NCI-H1092 treated with DMSO at 0.1 percent for 48 hours (cell line): ENCODE measurements around the gene CEP126.
"Not testable (repeated sequence)": the region's sequence is repeated elsewhere in the genome, so short reads cannot be mapped to it uniquely, and the experiment has no call there.

Source experiments
- DNase-seq: peaks from one replicate; lab custom pipeline; 2025; lab: John Stamatoyannopoulos, UW

CEP126 gene

GRCh38 chr11:101940901-101941520, 26.2 kb downstream of the CEP126 start:
- DNase-seq = no peak

DNA sequence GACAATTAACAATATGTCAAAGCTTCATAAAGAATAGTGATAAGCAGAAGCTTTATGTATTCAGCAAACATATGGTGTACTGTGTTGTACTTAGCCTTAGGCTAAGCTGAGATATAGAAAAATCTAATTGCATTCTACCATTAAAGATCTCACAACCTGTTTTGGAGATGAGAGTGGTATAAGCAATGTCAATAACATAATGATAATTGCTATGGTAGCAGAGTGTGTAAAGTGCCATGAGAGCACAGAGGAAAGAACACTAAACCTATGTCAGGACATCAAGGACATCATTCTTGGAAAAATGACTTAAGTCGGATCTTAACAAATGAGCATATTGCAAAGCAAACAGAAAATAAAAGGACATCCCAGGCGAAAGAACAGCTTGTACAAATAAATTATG, 30.1 kb downstream of the CEP126 start:
- peak; percentile 11 for DNase-seq

- DNase-seq = no peak
Measured at GRCh38 chr11:101945448-101945847, 30.6 kb downstream of the CEP126 start.

DNA sequence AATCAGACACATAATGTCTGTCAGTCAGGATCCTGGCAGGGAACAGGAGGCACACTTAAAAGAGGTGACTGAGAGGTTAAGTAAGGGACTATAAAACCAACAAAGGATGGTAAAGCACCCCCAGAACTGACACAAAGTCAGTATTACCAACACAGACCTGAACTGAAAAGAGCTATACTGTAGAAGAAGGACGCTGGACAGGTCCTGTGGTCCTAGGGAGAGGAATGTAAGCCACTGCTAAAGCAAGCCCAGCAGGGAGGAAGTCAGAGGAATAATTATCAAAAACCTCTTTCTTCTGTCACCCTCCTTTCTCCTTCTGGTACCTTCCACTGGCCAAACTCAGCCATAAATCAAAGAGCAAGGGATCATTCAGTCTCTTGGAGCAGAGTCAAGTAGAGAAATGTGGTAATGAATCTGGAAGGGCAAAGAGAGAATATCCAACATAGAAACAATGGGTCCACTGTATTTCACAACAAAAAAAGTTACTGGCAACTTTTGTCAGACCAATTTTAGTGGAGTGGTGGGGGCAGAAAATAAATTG, 34.9 kb downstream of the CEP126 start:
- DNase-seq = no peak

DNA sequence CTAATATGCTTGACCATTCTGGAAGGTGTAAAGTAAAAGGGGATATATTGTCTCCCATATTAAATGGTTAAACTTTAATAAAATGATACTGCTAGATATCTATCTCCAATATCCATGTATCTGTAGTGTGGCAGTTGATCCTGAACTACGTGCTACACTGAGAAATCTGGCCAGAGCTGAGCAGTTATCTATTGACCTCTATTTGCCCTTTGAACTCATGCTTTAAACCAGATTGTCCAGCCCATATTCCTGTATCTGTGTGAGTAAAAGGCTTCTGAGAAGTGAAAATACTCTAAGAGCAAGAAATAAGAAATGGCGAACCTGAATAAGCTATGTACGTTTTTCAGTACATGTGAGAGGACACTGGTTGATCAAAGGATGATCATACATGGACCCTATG, 40.5 kb downstream of the CEP126 start:
- DNase-seq = no peak

GRCh38 chr11:101955701-101956100, 40.9 kb downstream of the CEP126 start:
- no peak for DNase-seq

- DNase-seq = no peak
Measured at GRCh38 chr11:101960231-101960630, 45.4 kb downstream of the CEP126 start.

- not testable (repeated sequence) for DNase-seq
Measured at GRCh38 chr11:101964200-101964599, 49.4 kb downstream of the CEP126 start.

GRCh38 chr11:101974255-101974654, 59.4 kb downstream of the CEP126 start:
- no peak for DNase-seq

GRCh38 chr11:101974771-101975170, 60.0 kb downstream of the CEP126 start:
- DNase-seq = no peak

DNA sequence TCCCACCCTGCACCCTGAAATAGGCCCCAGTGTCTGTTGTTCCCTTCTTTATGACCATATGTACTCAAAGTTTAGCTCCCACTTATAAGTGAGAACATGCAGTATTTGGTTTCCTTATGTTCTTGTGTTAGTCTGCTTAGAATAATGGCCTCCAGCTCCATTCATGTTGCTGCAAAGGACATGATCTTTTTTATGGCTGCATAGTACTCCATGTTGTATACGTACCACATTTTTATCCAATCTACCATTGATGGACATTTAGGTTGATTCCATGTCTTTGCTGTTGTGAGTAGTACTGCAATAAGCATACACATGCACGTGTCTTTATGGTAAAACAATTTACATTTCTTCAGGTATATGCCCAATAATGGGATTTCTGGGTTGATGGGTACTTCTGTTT, 60.9 kb downstream of the CEP126 start:
- no peak for DNase-seq

- no peak for DNase-seq
Measured at GRCh38 chr11:101987370-101987769, 72.6 kb downstream of the CEP126 start.

- no peak for DNase-seq
Measured at GRCh38 chr11:101993172-101993571, 78.4 kb downstream of the CEP126 start.

- DNase-seq = not testable (repeated sequence)
Measured at GRCh38 chr11:101994052-101994469, 79.3 kb downstream of the CEP126 start.

GRCh38 chr11:101996111-101996510, 81.3 kb downstream of the CEP126 start:
- DNase-seq = no peak

- no peak for DNase-seq
Measured at GRCh38 chr11:102001657-102002338, 87.0 kb downstream of the CEP126 start.

DNA sequence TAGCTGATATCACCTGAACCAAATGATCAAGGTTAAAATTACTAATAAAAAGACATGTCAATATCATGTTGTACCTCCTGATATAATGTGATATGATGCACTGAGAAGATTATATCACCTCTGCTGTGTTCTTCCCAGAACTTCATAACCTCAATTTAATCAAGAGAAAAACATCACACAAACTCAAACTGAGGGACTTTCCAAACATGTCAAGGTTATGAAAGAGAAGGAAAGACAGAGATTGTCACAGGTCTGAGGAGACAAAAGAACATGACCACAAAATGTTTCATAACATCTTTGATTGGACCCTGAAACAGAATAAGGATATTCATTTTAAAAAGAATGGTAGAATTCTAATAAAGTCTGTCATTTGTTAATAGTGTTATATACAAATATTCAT, 89.4 kb downstream of the CEP126 start:
- no peak for DNase-seq

DNA sequence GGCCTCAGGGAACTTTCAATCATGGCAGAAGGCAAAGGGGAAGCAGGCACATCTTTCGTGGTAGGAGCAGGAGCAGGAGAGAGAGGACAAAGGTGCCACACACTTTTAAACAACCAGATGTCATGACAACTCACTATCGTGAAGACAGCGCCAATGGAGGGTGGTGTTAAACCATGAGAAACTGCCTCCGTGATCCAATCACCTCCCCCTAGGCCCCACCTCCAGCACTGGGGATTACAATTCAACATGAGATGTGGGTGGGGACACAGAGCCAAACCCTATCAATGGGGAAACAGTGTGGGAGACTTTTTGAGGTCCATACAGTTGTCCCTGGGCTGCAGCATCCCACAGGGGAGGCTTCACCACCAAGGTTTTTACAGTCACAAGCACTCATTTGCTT, 90.5 kb downstream of the CEP126 start:
- no peak for DNase-seq

DNA sequence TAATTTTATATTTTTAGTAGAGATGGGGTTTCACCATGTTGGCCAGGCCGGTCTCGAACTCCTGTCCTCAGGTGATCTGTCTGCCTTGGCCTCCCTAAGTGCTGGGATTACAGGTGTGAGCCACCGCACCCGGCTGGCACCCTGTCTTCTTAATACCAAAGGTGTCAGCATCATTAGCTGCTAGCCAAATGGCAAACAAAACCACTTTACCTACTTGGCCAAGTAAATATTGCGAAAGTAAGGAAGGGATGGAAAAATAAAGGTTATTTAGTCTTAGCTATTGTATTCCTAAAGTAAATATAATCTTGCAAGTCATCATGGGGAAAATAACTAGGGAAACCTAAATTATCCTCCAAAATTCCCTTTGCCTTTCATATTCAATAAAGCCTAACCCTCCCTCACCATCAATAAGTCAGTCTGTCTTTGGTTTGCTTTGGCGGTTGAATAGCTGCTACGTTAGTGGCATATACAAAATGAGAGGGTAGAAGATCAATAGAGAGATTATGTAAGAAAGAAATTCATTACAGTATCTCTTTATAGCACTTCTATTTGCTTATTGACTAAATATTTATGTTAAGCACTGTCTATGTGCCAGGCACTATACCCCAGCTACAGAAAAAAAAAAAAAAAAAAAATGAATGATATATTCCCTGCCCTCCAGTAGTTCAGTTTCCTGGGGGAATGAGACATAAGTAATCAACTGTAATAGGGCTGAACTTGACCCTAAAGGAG, 92.2 kb downstream of the CEP126 start:
- no peak for DNase-seq

- peak; percentile 64 for DNase-seq
Measured at GRCh38 chr11:102007567-102008437, 93.0 kb downstream of the CEP126 start.

- DNase-seq = no peak
Measured at GRCh38 chr11:102010776-102011494, 96.1 kb downstream of the CEP126 start.
